H9 (cell line): ENCODE measurements around the gene SIPA1L3. TPM values are rescaled to one million over a fixed set of nuclear protein-coding genes. Genes with fewer than 3 reads are reported as not detected.
"Not testable (repeated sequence)": the region's sequence is repeated elsewhere in the genome, so short reads cannot be mapped to it uniquely, and the experiment has no call there.

ENCODE experiments used
- DNase-seq: peaks from one replicate; pipeline ENCODE4 v3.0.0-alpha.2; 2017
- H2AFZ ChIP-seq: one replicate; pipeline ENCODE4 v1.6.1; 2013; ENCODE audit warnings: mild to moderate bottlenecking, low read length, control low read depth, moderate library complexity
- H2AK5ac ChIP-seq: 2 replicates; pipeline ENCODE4 v1.6.1; 2013; ENCODE audit warnings: low read length, control low read depth, mixed read lengths; ENCODE audit not compliant: insufficient read length
- H2BK120ac ChIP-seq: one replicate; pipeline ENCODE4 v1.6.1; 2013; ENCODE audit warnings: low read depth, mild to moderate bottlenecking, low read length, control low read depth, inconsistent platforms; ENCODE audit not compliant: poor library complexity, severe bottlenecking
- H2BK12ac ChIP-seq: 2 replicates; pipeline ENCODE4 v1.6.1; 2013; ENCODE audit warnings: low read length, control low read depth, mixed read lengths, low read depth; ENCODE audit not compliant: insufficient read length
- H2BK15ac ChIP-seq: 2 replicates; pipeline ENCODE4 v1.6.1; 2013; ENCODE audit warnings: low read depth, low read length, control low read depth
- H2BK20ac ChIP-seq: one replicate; pipeline ENCODE4 v1.6.1; 2013; ENCODE audit warnings: low read depth, mild to moderate bottlenecking, low read length, control low read depth, inconsistent platforms; ENCODE audit not compliant: poor library complexity, severe bottlenecking
- H2BK5ac ChIP-seq: 2 replicates; pipeline ENCODE4 v1.6.1; 2013; ENCODE audit warnings: low read length, control low read depth, mixed read lengths; ENCODE audit not compliant: insufficient read length
- H3K14ac ChIP-seq: 2 replicates; pipeline ENCODE4 v1.6.1; 2013; ENCODE audit warnings: low read length, control low read depth; ENCODE audit not compliant: insufficient read depth
- H3K18ac ChIP-seq: 2 replicates; pipeline ENCODE4 v1.6.1; 2013; ENCODE audit warnings: low read depth, mild to moderate bottlenecking, mixed read lengths, low read length, control low read depth; ENCODE audit not compliant: insufficient read length
- H3K23ac ChIP-seq: 2 replicates; pipeline ENCODE4 v1.6.1; 2013; ENCODE audit warnings: low read length, control low read depth, mixed read lengths, low read depth; ENCODE audit not compliant: insufficient read length
- H3K23me2 ChIP-seq: 2 replicates; pipeline ENCODE4 v1.6.1; 2013; ENCODE audit warnings: low read depth, mild to moderate bottlenecking, mixed read lengths, low read length, control low read depth; ENCODE audit not compliant: insufficient read length, poor library complexity, severe bottlenecking
- H3K27ac ChIP-seq: 2 replicates; pipeline ENCODE4 v1.5.1; 2013; ENCODE audit warnings: low read length, control low read depth, mixed read lengths, low read depth; ENCODE audit not compliant: insufficient read length
- H3K27me3 ChIP-seq: 2 replicates; pipeline ENCODE4 v1.6.1; 2013; ENCODE audit warnings: low read length, control low read depth, inconsistent platforms; ENCODE audit not compliant: insufficient read depth
- H3K4ac ChIP-seq: 2 replicates; pipeline ENCODE4 v1.6.1; 2013; ENCODE audit warnings: low read depth, mild to moderate bottlenecking, control low read depth, inconsistent platforms, low read length, moderate library complexity
- H3K4me1 ChIP-seq: 2 replicates; pipeline ENCODE4 v1.6.1; 2013; ENCODE audit warnings: low read length, control low read depth, inconsistent platforms; ENCODE audit not compliant: insufficient read depth
- H3K4me2 ChIP-seq: 2 replicates; pipeline ENCODE4 v1.6.1; 2013; ENCODE audit warnings: low read length, control low read depth, mixed read lengths; ENCODE audit not compliant: insufficient read length, insufficient read depth
- H3K56ac ChIP-seq: 2 replicates; pipeline ENCODE4 v1.6.1; 2013; ENCODE audit warnings: low read depth, mild to moderate bottlenecking, mixed read lengths, low read length, control low read depth; ENCODE audit not compliant: insufficient read length
- H3K79me1 ChIP-seq: 2 replicates; pipeline ENCODE4 v1.6.1; 2013; ENCODE audit warnings: low read depth, mild to moderate bottlenecking, moderate library complexity, low read length, control low read depth, inconsistent platforms; ENCODE audit not compliant: insufficient read depth, poor library complexity, severe bottlenecking
- H3K79me2 ChIP-seq: 2 replicates; pipeline ENCODE4 v1.6.1; 2013; ENCODE audit warnings: low read length, control low read depth, inconsistent platforms; ENCODE audit not compliant: insufficient read depth
- H3K9ac ChIP-seq: 2 replicates; pipeline ENCODE4 v1.6.1; 2013; ENCODE audit warnings: low read length, control low read depth, mixed read lengths; ENCODE audit not compliant: insufficient read length; ENCODE audit errors: extremely low read depth
- H3K9me3 ChIP-seq: one replicate; pipeline ENCODE4 v1.6.1; 2013; ENCODE audit warnings: low read depth, low read length, inconsistent platforms; ENCODE audit not compliant: control insufficient read depth
- H3T11ph ChIP-seq: one replicate; pipeline ENCODE4 v1.6.1; 2013; ENCODE audit warnings: mild to moderate bottlenecking, low read length, control low read depth, inconsistent platforms
- H4K20me1 ChIP-seq: one replicate; pipeline ENCODE4 v1.6.1; 2013; ENCODE audit not compliant: control insufficient read depth, insufficient read length, insufficient read depth
- H4K5ac ChIP-seq: 2 replicates; pipeline ENCODE4 v1.6.1; 2013; ENCODE audit warnings: low read depth, mild to moderate bottlenecking, mixed read lengths, low read length, control low read depth; ENCODE audit not compliant: insufficient read length
- H4K8ac ChIP-seq: replicated peaks from 2 replicates; pipeline ENCODE4 v1.6.1; 2013; ENCODE audit warnings: low read length, control low read depth, mixed read lengths, low read depth; ENCODE audit not compliant: insufficient read length
- H4K91ac ChIP-seq: 2 replicates; pipeline ENCODE4 v1.6.1; 2013; ENCODE audit warnings: low read depth, mild to moderate bottlenecking, moderate library complexity, mixed read lengths, low read length, control low read depth; ENCODE audit not compliant: insufficient read length
- H3K27ac Mint-ChIP-seq, 3 experiments: 2 replicates in 2 of 3; 3 replicates in 1 of 3; pipeline ENCODE4 v1.8.0; 2020 to 2021; ENCODE audit warnings: mixed read lengths in 3 of 3, mild to moderate bottlenecking in 1 of 3, moderate library complexity in 1 of 3
- H3K27me3 Mint-ChIP-seq: 2 replicates; pipeline ENCODE4 v1.8.0; 2021; ENCODE audit warnings: low read depth, mild to moderate bottlenecking, moderate library complexity, mixed read lengths
- H3K36me3 Mint-ChIP-seq, 3 experiments: 2 replicates in 2 of 3; 3 replicates in 1 of 3; pipeline ENCODE4 v1.8.0; 2020 to 2021; ENCODE audit warnings: low read depth in 3 of 3, mixed read lengths in 3 of 3; ENCODE audit not compliant: insufficient read depth in 1 of 3
- H3K4me1 Mint-ChIP-seq, 2 experiments: 2 replicates each; pipeline ENCODE4 v1.8.0; 2020; ENCODE audit warnings: mixed read lengths in 2 of 2
- H3K4me3 Mint-ChIP-seq, 2 experiments: 2 replicates in 1 of 2; 3 replicates in 1 of 2; pipeline ENCODE4 v1.8.0; 2020 to 2021; ENCODE audit warnings: mild to moderate bottlenecking in 2 of 2, mixed read lengths in 2 of 2, moderate library complexity in 1 of 2
- H3K9me3 Mint-ChIP-seq, 2 experiments: 2 replicates in 1 of 2; 3 replicates in 1 of 2; pipeline ENCODE4 v1.8.0; 2020; ENCODE audit warnings: mild to moderate bottlenecking in 2 of 2, mixed read lengths in 2 of 2, moderate library complexity in 1 of 2
- CTCF ChIP-seq: fragments of 200-600 bp; sonication (generic); conservative IDR thresholded peaks from 3 replicates; pipeline ENCODE4 v1.8.0; 2021; ENCODE audit warnings: antibody characterized with exemption, mild to moderate bottlenecking
- WGBS: extraction: QIAGEN DNeasy Blood & Tissue Kit; methylation state at CpG from one replicate; pipeline ENCODE4 v1.1.7; 2013; ENCODE audit warnings: missing lambda C conversion rate, low lambda C conversion rate, mixed read lengths; ENCODE audit not compliant: insufficient read length; ENCODE audit errors: extremely low coverage; 5-methylcytosine and 5-hydroxymethylcytosine counted together
- total RNA-seq: library from RNA; stranded (reverse); gene quantifications from 2 replicates; pipeline ENCODE4 v1.2.1, GENCODE V29; 2021

Gene SIPA1L3
- total RNA-seq, 1 experiment from 2014 or later = 40.1 TPM

GRCh38 chr19:37920591-37921450 lies 13.8 kb downstream of the SIPA1L3 start:
- no peaks in the 10 kb centered on the region for H3K27me3 ChIP-seq
- Mint-ChIP-seq H3K4me3 (peak overlapping the region in 1 of 2 experiments; percentile 31; a peak in 1 of 5 replicates), H3K27ac (peak overlapping the region; percentile 67 to 94 (median 68); a peak in 4 of 7 replicates), H3K4me1 (peaks cover 11 to 12% of the 10 kb centered on the region in 2 experiments), H3K9me3 (no peaks in the 10 kb centered on the region; a peak in 1 of 5 replicates), H3K36me3 (peaks cover 19 to 26% (median 26%) of the 10 kb centered on the region in 3 experiments), H3K27me3 (no peaks in the 10 kb centered on the region)
- no peak overlapping the region for H3K9ac ChIP-seq
- TF ChIP-seq CTCF = no peak
- H3K79me2 ChIP-seq = peaks cover 7% of the 10 kb centered on the region; the same call in 1 of the 2 replicates
- no peak overlapping the region for H3K23ac ChIP-seq
- H2BK15ac ChIP-seq = no peak overlapping the region
- H3K56ac ChIP-seq = no peak overlapping the region
- no peak overlapping the region for H2AK5ac ChIP-seq
- no peak overlapping the region for H2BK20ac ChIP-seq
- H3K79me1 ChIP-seq = no peaks in the 10 kb centered on the region
- no peaks in the 10 kb centered on the region for H3K4me1 ChIP-seq
- no peak overlapping the region for H3K4me2 ChIP-seq
- no peak overlapping the region for H3T11ph ChIP-seq
- H3K23me2 ChIP-seq = no peaks in the 10 kb centered on the region
- H3K4ac ChIP-seq = no peak overlapping the region
- no peak overlapping the region for H3K27ac ChIP-seq
- DNase-seq = no peak
- H4K8ac ChIP-seq = no peak overlapping the region
- H3K18ac ChIP-seq = no peak overlapping the region
- H3K14ac ChIP-seq = no peak overlapping the region
- no CpG with 5 or more reads among the region's 23 CpGs for WGBS
- no peak overlapping the region for H2AFZ ChIP-seq
- no peak overlapping the region for H4K91ac ChIP-seq
- H4K20me1 ChIP-seq = no peaks in the 10 kb centered on the region
- no peaks in the 10 kb centered on the region for H3K9me3 ChIP-seq
- H4K5ac ChIP-seq = no peak overlapping the region
- no peak overlapping the region for H2BK12ac ChIP-seq
- H2BK120ac ChIP-seq = no peak overlapping the region
- H2BK5ac ChIP-seq = no peak overlapping the region

- not testable (repeated sequence) for H3K79me1 ChIP-seq, H3K14ac ChIP-seq, H2BK12ac ChIP-seq, H2AK5ac ChIP-seq, H2BK120ac ChIP-seq, H3K27me3 Mint-ChIP-seq, H3K56ac ChIP-seq, H4K91ac ChIP-seq, H3K27ac ChIP-seq, H4K20me1 ChIP-seq, H3K23me2 ChIP-seq, H3K4me3 Mint-ChIP-seq, H3K4ac ChIP-seq, H3K4me2 ChIP-seq, H4K8ac ChIP-seq, H3K27ac Mint-ChIP-seq, DNase-seq, H2BK20ac ChIP-seq, H3K9ac ChIP-seq, H2BK5ac ChIP-seq, H3K23ac ChIP-seq, H3T11ph ChIP-seq, H3K79me2 ChIP-seq, H3K9me3 Mint-ChIP-seq, H3K9me3 ChIP-seq, H3K4me1 ChIP-seq, H2AFZ ChIP-seq, H4K5ac ChIP-seq, H2BK15ac ChIP-seq, H3K27me3 ChIP-seq, H3K18ac ChIP-seq
- peaks cover 10 to 18% (median 15%) of the 10 kb centered on the region in 3 experiments for H3K36me3 Mint-ChIP-seq
- H3K4me1 Mint-ChIP-seq = peaks cover 41 to 44% of the 10 kb centered on the region in 2 experiments
- WGBS = no CpG with 5 or more reads among the region's 8 CpGs
Observed at GRCh38 chr19:37924573-37924972, 17.6 kb downstream of the SIPA1L3 start.
